HG02885 (cell line): ENCODE data around the gene MYOG.

Experiments used
- ATAC-seq: cut with Tn5 transposase; IDR thresholded peaks from one replicate; pipeline ENCODE4 v1.9.1; 2021; ENCODE audit warnings: mild to moderate bottlenecking; ENCODE audit not compliant: unreplicated experiment, poor library complexity

MYOG gene

DNA sequence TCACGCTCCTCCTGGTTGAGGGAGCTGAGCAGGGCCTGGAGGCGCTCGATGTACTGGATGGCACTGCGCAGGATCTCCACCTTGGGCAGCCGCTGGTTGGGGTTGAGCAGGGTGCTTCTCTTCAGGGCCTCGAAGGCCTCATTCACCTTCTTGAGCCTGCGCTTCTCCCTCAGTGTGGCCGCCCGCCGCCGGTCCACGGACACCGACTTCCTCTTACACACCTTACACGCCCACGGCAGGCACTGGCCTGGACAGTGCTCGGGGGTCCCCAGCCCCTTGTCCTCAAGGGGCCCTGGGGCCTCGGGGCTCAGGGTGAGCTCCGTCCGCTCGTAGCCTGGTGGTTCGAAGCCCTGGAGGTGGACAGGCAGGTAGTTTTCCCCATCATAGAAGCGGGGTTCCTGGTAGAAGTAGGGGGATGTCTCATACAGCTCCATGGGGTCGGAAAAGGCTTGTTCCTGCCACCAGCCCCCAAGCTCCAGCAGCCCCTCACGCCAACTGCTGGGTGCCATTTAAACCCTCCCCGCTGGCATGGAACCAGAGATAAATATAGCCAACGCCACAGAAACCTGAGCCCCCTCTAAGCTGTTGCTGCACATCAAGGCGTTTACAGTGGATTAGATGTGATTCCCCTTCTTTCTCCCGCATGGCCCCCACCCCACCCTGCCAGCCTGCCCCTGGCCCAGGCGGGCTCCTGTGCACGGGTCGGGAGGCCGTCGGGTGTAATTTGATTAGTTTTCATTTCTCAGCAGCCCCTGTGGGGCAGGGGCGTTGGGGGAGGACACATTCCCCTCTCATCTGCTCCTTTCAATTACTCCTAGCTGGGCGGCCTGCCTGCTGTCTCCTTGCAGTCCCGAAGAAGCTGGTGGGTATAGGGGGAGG is at the start of gene MYOG:
Gene MYOG (minus strand): TSS at position 485 of the 879 bp plus-strand sequence. CDS start 51 bp downstream, at position 434.
- ATAC-seq = no peak

GRCh38 chr1:203133970-203134725 is 48.3 kb upstream of the MYOG start:
- ATAC-seq = no peak

- ATAC-seq = no peak
Observed at GRCh38 chr1:203131548-203132200, 45.9 kb upstream of the MYOG start.

DNA sequence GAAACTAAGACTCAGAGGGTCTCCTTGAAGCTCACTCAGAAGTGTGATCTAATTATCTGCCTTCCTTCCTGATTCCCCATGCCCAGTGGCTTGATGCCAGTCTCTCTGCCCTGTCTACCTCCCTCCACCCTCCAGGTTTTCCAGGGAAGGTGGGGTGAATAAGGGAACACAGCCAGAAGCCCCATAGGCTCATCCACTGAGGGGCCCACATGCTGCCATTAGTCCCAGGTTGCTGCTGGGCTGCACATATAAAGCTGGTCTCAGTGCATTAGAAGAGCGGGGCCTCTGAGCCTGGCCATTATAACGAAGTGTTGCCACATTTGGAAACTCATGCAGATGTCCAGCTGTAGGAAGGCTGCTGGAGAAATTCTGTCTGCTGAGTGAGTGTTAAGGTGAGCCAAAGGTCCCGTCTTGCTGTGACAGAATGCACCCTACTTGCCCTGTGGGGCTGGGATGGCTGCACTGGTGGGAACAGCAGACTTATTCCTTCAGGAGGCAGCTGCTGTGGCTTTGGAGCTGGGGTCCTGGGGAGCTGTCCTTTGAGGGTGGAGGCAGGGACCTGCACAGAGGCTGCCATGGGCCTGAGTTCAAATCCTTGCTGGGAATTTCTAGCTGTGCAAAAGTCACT is 44.7 kb upstream of the MYOG start:
- no peak for ATAC-seq

DNA sequence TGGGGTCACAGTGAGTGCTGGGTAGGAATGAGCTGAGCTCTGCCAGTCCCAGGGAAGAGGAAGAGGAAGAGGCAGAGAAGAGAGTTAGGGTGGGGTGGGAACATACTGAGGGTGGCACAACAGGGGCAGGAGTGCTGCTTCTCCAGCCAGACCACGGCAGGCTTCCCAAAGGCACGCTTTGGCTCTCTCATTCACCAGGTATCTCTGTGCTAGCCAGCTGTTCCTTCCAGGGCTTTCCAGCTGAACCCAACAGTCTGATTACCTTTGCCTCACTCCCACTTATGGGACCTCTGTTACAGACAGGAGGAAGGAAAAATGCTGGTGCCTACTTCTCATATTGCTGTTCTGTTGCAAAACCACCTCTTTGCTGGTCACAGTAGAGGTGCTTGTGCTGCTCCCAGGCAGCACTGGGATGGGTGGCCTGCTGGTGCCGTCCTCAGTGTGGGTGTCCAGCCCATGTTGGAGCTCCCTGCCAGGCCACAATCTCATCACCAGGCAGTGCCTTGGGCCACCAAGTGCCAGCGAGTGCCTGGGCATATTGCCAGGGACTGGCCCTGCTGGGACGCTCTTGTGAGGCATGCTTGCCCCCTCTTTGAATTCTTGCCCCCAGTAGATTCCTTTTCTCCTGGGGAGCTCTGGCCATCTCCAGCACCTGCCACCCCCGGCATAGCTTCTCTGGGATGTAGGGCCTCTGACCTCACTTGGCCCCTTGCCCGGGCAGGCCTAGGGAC is 43.9 kb upstream of the MYOG start:
- no peak for ATAC-seq

DNA sequence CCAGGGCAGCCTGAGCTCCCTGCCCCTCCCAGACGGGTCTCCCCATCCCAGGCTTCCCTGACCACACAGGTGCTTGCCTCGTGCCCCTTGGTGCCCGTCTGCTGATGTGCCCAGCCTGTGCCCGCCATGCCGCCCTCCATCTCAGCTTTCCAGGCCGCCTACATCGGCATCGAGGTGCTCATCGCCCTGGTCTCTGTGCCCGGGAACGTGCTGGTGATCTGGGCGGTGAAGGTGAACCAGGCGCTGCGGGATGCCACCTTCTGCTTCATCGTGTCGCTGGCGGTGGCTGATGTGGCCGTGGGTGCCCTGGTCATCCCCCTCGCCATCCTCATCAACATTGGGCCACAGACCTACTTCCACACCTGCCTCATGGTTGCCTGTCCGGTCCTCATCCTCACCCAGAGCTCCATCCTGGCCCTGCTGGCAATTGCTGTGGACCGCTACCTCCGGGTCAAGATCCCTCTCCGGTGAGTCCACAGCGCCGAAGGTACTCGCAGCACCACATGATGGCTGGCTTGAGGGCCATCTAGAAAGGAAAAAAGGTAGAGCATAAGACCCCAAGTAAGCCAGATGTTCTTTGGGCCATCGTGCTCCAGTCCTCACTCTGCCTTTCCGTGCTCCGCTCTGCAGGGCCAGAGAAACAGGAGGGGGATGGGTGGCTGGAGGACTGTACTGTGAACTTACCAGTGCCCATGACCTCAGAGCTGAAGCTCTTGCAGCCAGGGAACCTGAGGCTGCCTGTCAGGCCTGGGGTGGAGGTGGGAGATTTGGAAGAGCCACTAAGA is 43.1 kb upstream of the MYOG start:
- no peak for ATAC-seq

- ATAC-seq = no peak
Observed at GRCh38 chr1:203128431-203128715, 42.6 kb upstream of the MYOG start.

- no peak for ATAC-seq
Observed at GRCh38 chr1:203127666-203128430, 42.0 kb upstream of the MYOG start, which contains the start of gene ADORA1. ADORA1 (plus strand) TSS chr1:203127726; CDS start chr1:203128842, 1,116 bp downstream.

GRCh38 chr1:203126866-203127665 is 41.3 kb upstream of the MYOG start:
- ATAC-seq = no peak

DNA sequence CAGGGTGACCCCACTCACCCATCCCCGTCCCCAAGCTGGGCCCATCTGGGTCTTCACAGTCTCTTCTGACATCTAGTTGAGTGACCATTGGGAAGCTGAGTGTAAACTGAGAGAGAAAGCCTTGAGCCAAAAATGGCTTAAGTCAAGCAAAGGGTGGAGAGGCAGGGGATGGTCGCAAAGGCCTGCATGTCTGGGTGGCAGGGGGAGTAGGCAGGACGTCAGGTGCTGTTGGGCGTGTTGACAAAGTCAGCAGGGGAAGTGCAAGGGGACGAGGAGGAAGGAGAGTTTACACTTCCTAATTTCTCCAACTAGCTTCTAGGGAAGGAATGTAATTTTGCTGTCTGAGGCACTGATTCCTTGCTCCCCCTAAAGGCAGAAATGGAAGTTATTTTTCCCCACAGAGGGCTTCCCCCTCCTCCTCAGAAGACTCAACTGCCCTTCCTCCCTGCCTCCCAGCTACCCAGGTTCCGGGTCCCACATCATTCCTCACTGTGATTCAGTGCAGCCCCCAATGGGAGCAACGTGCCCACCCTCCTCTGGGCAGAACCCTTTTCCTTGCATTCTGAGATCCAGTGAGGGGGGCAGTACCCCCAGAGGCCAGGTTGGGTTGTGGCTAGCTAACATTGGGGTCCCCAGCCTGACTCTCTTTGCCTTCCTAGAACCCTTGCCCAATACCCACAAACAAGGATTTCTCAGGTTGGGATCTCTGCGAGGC is 40.5 kb upstream of the MYOG start:
- no peak for ATAC-seq

GRCh38 chr1:203124546-203125317 is 38.9 kb upstream of the MYOG start:
- ATAC-seq = no peak

DNA sequence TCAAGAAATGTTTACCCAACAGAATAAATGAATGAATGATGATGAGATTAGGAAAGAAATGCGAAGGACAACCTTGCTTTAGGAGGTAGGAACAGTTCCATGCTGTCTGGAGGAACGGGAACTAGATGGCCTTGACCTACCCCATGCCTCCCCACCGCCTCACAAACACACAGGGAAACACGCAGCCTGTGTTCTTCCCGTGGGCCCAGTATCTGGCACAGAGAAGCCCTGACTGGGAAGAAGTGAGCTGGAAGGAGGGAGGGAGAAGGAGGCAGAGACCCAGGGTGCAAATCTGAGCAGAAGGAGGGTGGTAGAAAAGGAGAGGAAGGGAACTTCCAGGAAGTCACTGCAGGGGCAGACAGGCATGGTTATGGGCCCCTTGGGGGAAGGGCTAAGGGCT is 38.2 kb upstream of the MYOG start:
- no peak for ATAC-seq

DNA sequence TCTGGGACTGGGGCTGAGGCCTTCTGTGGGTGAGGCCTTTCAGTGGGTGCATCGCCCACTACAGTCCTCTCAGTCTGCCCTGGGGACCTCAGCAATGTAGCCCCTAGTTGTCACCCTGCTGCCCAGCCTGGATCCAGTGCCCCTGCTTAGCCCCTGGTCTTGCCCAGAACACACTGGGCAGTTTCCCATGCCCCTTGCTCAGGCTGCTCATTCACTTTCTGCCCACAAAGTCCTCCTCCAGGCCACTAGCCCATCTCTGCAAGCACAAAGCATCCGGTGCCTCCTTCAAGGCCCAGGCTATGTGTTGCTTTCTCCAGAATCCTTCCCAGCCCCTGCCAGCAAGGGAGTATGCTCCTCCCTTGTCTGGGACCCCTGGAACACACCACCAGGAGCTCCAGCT is 36.3 kb upstream of the MYOG start:
- no peak for ATAC-seq

GRCh38 chr1:203121186-203122015 is 35.6 kb upstream of the MYOG start:
- ATAC-seq = no peak

DNA sequence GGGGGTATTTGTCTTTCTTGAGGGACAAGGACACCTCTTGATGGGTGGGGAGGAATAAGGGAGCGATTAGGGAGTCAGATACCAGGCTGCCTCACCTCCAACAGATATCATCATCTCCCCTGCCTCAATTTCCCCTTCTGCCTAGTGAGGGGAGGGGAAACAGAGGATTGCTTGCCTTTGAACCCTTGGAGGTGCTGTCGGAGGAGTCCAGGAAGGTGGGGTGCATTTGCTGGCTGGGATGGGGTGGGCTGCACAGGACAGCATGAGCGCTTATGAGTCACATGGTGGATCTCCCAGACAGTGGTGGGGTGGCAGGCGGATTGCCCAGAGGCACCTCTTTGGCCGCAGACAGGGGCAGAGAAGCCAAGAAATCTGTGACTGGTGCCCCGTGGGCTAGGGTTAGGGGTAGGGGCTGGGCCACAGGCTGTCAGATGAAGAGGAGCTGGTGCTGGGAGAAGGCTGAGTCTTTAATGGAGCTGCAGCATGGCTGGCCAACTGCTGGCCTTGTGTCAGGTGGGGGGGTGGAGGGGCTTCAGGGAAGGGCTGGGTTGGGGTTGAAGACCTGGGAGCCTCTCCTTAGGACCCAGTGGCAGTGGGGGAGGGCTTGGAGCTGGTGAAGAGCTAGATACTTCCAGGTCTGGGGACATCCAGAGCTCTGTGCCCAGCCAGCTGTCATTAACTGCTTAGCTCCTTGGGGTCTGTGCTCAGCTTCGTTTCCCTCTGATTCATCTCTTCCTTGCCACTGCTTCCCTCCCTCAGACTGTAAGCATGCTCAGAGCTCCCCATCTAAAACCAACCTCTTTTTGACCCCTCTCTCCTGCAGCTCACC is 34.7 kb upstream of the MYOG start:
- no peak for ATAC-seq
